Large intestine (tissue), 3 donors: ENCODE measurements around the gene LRRK1. TPM values are rescaled to one million over a fixed set of nuclear protein-coding genes. Genes with fewer than 3 reads are reported as not detected.

ENCODE experiments used
- DNase-seq, 2 donors: peaks; one replicate each; pipeline versions ENCODE4 v3.0.0 to v3.0.0-alpha.2; 2013
- H3K27ac ChIP-seq: one replicate; pipeline ENCODE4 v1.5.1; 2013; ENCODE audit warnings: low read length
- H3K27me3 ChIP-seq: 2 replicates; pipeline ENCODE4 v1.6.1; 2013; ENCODE audit warnings: low read length; ENCODE audit not compliant: control insufficient read depth, insufficient read depth
- H3K36me3 ChIP-seq: 2 replicates; pipeline ENCODE4 v1.6.1; 2013; ENCODE audit warnings: low read length; ENCODE audit not compliant: control insufficient read depth, insufficient read depth
- H3K4me1 ChIP-seq: one replicate; pipeline ENCODE4 v1.6.1; 2013; ENCODE audit warnings: low read length; ENCODE audit not compliant: control insufficient read depth, insufficient read depth
- H3K4me3 ChIP-seq: one replicate; pipeline ENCODE4 v1.5.1; 2013; ENCODE audit warnings: low read length
- H3K9me3 ChIP-seq: one replicate; pipeline ENCODE4 v1.6.1; 2013; ENCODE audit warnings: mild to moderate bottlenecking, low read depth, low read length, moderate library complexity; ENCODE audit not compliant: control insufficient read depth
- WGBS: methylation state at CpG from one replicate; pipeline ENCODE4 v1.1.5; 2013; ENCODE audit warnings: low lambda C conversion rate; ENCODE audit not compliant: insufficient coverage; 5-methylcytosine and 5-hydroxymethylcytosine counted together
- polyA plus RNA-seq: library from polyadenylated mRNA; unstranded; fragments of 120-200 nt; gene quantifications from one replicate; pipeline ENCODE4 v1.2.1, GENCODE V29; 2013

Gene LRRK1
- polyA plus RNA-seq, 1 donor: 4.2 TPM

GRCh38 chr15:101004500-101004899 lies 85.3 kb downstream of the LRRK1 start:
- no peak for DNase-seq
- peaks cover 4% of the 10 kb centered on the region for H3K4me1 ChIP-seq
- no CpG with 5 or more reads among the region's 4 CpGs for WGBS
- H3K27me3 ChIP-seq: no peaks in the 10 kb centered on the region
- peaks cover 3% of the 10 kb centered on the region for H3K9me3 ChIP-seq
- H3K4me3 ChIP-seq: no peak overlapping the region
- H3K27ac ChIP-seq: no peak overlapping the region
- H3K36me3 ChIP-seq: no peaks in the 10 kb centered on the region

GRCh38 chr15:101004986-101005747 lies 86.0 kb downstream of the LRRK1 start:
- peaks cover 4% of the 10 kb centered on the region for H3K4me1 ChIP-seq
- DNase-seq: no peak
- peaks cover 3% of the 10 kb centered on the region for H3K9me3 ChIP-seq
- H3K27ac ChIP-seq: no peak overlapping the region
- no CpG with 5 or more reads among the region's 10 CpGs for WGBS
- H3K27me3 ChIP-seq: no peaks in the 10 kb centered on the region
- H3K36me3 ChIP-seq: no peaks in the 10 kb centered on the region
- H3K4me3 ChIP-seq: no peak overlapping the region

GRCh38 chr15:101006931-101007691 lies 88.0 kb downstream of the LRRK1 start:
- 5% methylated on average over 3 of the region's 27 CpGs for WGBS
- DNase-seq: peak; percentile 39 to 66
- peaks cover 4% of the 10 kb centered on the region for H3K4me1 ChIP-seq

GRCh38 chr15:101008158-101009139 lies 89.3 kb downstream of the LRRK1 start:
- Histone ChIP-seq H3K27ac (no peak overlapping the region), H3K4me3 (peak overlapping the region; percentile 38)
- WGBS: 0% methylated on average over 1 of the region's 48 CpGs

More at GRCh38 chr15:101006931-101007691, 88.0 kb downstream of the LRRK1 start:
- Histone ChIP-seq H3K27me3 (no peaks in the 10 kb centered on the region), H3K36me3 (peaks cover 3% of the 10 kb centered on the region), H3K27ac (no peak overlapping the region), H3K4me3 (no peak overlapping the region), H3K9me3 (peaks cover 3% of the 10 kb centered on the region)

GRCh38 chr15:101009176-101009575 lies 90.0 kb downstream of the LRRK1 start:
- Histone ChIP-seq H3K27ac (no peak overlapping the region), H3K27me3 (no peaks in the 10 kb centered on the region), H3K36me3 (peaks cover 3% of the 10 kb centered on the region), H3K9me3 (peaks cover 3% of the 10 kb centered on the region), H3K4me3 (no peak overlapping the region), H3K4me1 (peaks cover 4% of the 10 kb centered on the region)
- WGBS: no CpG with 5 or more reads among the region's 2 CpGs
- no peak for DNase-seq

More at GRCh38 chr15:101008158-101009139, 89.3 kb downstream of the LRRK1 start:
- peaks cover 3% of the 10 kb centered on the region for H3K9me3 ChIP-seq
- no peaks in the 10 kb centered on the region for H3K27me3 ChIP-seq
- peaks cover 3% of the 10 kb centered on the region for H3K36me3 ChIP-seq
- peak; percentile 83 to 85 for DNase-seq
- peaks cover 4% of the 10 kb centered on the region for H3K4me1 ChIP-seq

- no peak overlapping the region for H3K4me3 ChIP-seq
- H3K27me3 ChIP-seq: no peaks in the 10 kb centered on the region
- peaks cover 8% of the 10 kb centered on the region for H3K4me1 ChIP-seq
- peaks cover 3% of the 10 kb centered on the region for H3K9me3 ChIP-seq
- DNase-seq: no peak
- WGBS: no CpG with 5 or more reads among the region's 6 CpGs
- H3K27ac ChIP-seq: no peak overlapping the region
- H3K36me3 ChIP-seq: peaks cover 5% of the 10 kb centered on the region
Measured at GRCh38 chr15:101010781-101011180, 91.6 kb downstream of the LRRK1 start.

GRCh38 chr15:101012326-101013200 lies 93.4 kb downstream of the LRRK1 start:
- Histone ChIP-seq H3K4me1 (peaks cover 8% of the 10 kb centered on the region), H3K9me3 (peaks cover 3% of the 10 kb centered on the region), H3K27me3 (no peaks in the 10 kb centered on the region), H3K27ac (no peak overlapping the region), H3K4me3 (no peak overlapping the region), H3K36me3 (peaks cover 7% of the 10 kb centered on the region)
- DNase-seq: no peak
- WGBS: 100% methylated on average over 1 of the region's 20 CpGs

- peaks cover 7% of the 10 kb centered on the region for H3K36me3 ChIP-seq
- no peak for DNase-seq
- WGBS: 100% methylated on average over 5 of the region's 10 CpGs
Measured at GRCh38 chr15:101013201-101013550, 94.0 kb downstream of the LRRK1 start.

GRCh38 chr15:101013769-101014675 lies 94.9 kb downstream of the LRRK1 start:
- Histone ChIP-seq H3K36me3 (peaks cover 7% of the 10 kb centered on the region), H3K4me1 (peaks cover 4% of the 10 kb centered on the region), H3K27ac (no peak overlapping the region), H3K9me3 (no peaks in the 10 kb centered on the region), H3K4me3 (no peak overlapping the region), H3K27me3 (no peaks in the 10 kb centered on the region)
- no CpG with 5 or more reads among the region's 21 CpGs for WGBS
- DNase-seq: no peak

More at GRCh38 chr15:101013201-101013550, 94.0 kb downstream of the LRRK1 start:
- Histone ChIP-seq H3K9me3 (peaks cover 3% of the 10 kb centered on the region), H3K4me1 (peaks cover 8% of the 10 kb centered on the region), H3K27me3 (no peaks in the 10 kb centered on the region), H3K4me3 (no peak overlapping the region), H3K27ac (no peak overlapping the region)
